ENCODE data around the gene VAV2.
"Not testable (repeated sequence)": the region's sequence is repeated elsewhere in the genome, so short reads cannot be mapped to it uniquely, and the experiment has no call there.

Gene VAV2

GRCh38 chr9:133968966-133969617 lies 23.0 kb downstream of the VAV2 start:
- DNase-seq (ENCODE audit: low spot score), result no peak

- no peak for DNase-seq (ENCODE audit: low spot score)
These were observed 23.7 kb downstream of the VAV2 start for GRCh38 chr9:133968428-133968827.

GRCh38 chr9:133967024-133967741 lies 24.9 kb downstream of the VAV2 start:
- no peak for DNase-seq (ENCODE audit: low spot score)

GRCh38 chr9:133964463-133964862 lies 27.7 kb downstream of the VAV2 start:
- no peak for DNase-seq (ENCODE audit: low spot score)

GRCh38 chr9:133963166-133963565 lies 29.0 kb downstream of the VAV2 start:
- no peak for DNase-seq (ENCODE audit: low spot score)

GRCh38 chr9:133962341-133962740 lies 29.8 kb downstream of the VAV2 start:
- no peak for DNase-seq (ENCODE audit: low spot score)

- DNase-seq (ENCODE audit: low spot score), result no peak
These were observed 30.6 kb downstream of the VAV2 start for GRCh38 chr9:133961226-133962165.

- DNase-seq (ENCODE audit: low spot score), result no peak
These were observed 31.5 kb downstream of the VAV2 start for GRCh38 chr9:133960568-133961129.

GRCh38 chr9:133959966-133960567 lies 32.1 kb downstream of the VAV2 start:
- DNase-seq (ENCODE audit: low spot score), result no peak

GRCh38 chr9:133959171-133959570 lies 33.0 kb downstream of the VAV2 start:
- no peak for DNase-seq (ENCODE audit: low spot score)

GRCh38 chr9:133958756-133959155 lies 33.4 kb downstream of the VAV2 start:
- DNase-seq (ENCODE audit: low spot score), result no peak

- not testable (repeated sequence) for DNase-seq (ENCODE audit: low spot score)
These were observed 34.4 kb downstream of the VAV2 start for GRCh38 chr9:133957772-133958171.

- DNase-seq (ENCODE audit: low spot score), result no peak
These were observed 34.8 kb downstream of the VAV2 start for GRCh38 chr9:133957328-133957727.

- no peak for DNase-seq (ENCODE audit: low spot score)
These were observed 35.5 kb downstream of the VAV2 start for GRCh38 chr9:133956520-133957076.

GRCh38 chr9:133955821-133956411 lies 36.2 kb downstream of the VAV2 start:
- DNase-seq (ENCODE audit: low spot score), result no peak

- DNase-seq (ENCODE audit: low spot score), result no peak
These were observed 37.1 kb downstream of the VAV2 start for GRCh38 chr9:133954862-133955529.

- no peak for DNase-seq (ENCODE audit: low spot score)
These were observed 38.0 kb downstream of the VAV2 start for GRCh38 chr9:133953976-133954709.

GRCh38 chr9:133953621-133953975 lies 38.5 kb downstream of the VAV2 start:
- no peak for DNase-seq (ENCODE audit: low spot score)

- DNase-seq (ENCODE audit: low spot score), result no peak
These were observed 39.2 kb downstream of the VAV2 start for GRCh38 chr9:133952598-133953550.

All from activated CD4-positive, alpha-beta T cell treated with anti-CD3 and anti-CD28 coated beads, Interleukin-2, Interleukin-4, amounts not matched to agents 100 ng/mL and 50 ng/mL, durations not matched to agents 16 hours and 8 hours (primary cell).